ENCODE measurements around the gene RPAP3.
"Not testable (repeated sequence)": the region's sequence is repeated elsewhere in the genome, so short reads cannot be mapped to it uniquely, and the experiment has no call there.

The RPAP3 gene

GRCh38 chr12:47686645-47687240, 19.1 kb downstream of the RPAP3 start:
- no peak for DNase-seq (ENCODE audit: low read depth in 3 of 3)

GRCh38 chr12:47679785-47680184, 26.0 kb downstream of the RPAP3 start:
- no peak for DNase-seq (ENCODE audit: low read depth in 3 of 3)

- DNase-seq (ENCODE audit: low read depth in 3 of 3), result no peak
Measured at GRCh38 chr12:47672068-47672467, 33.8 kb downstream of the RPAP3 start.

- not testable (repeated sequence) for DNase-seq (ENCODE audit: low read depth in 3 of 3)
Measured at GRCh38 chr12:47667935-47668334, 37.9 kb downstream of the RPAP3 start.

- no peak for DNase-seq (ENCODE audit: low read depth in 3 of 3)
Measured at GRCh38 chr12:47652521-47653234, 53.2 kb downstream of the RPAP3 start.

- DNase-seq (ENCODE audit: low read depth in 3 of 3), result peak in 1 of 3 experiments; percentile 32
Measured at GRCh38 chr12:47651368-47652254, 54.2 kb downstream of the RPAP3 start.

- no peak for DNase-seq (ENCODE audit: low read depth in 3 of 3)
Measured at GRCh38 chr12:47650469-47650868, 55.4 kb downstream of the RPAP3 start.

GRCh38 chr12:47649381-47649780, 56.4 kb downstream of the RPAP3 start:
- no peak for DNase-seq (ENCODE audit: low read depth in 3 of 3)

- no peak for DNase-seq (ENCODE audit: low read depth in 3 of 3)
Measured at GRCh38 chr12:47648056-47648579, 57.7 kb downstream of the RPAP3 start.

GRCh38 chr12:47642310-47642709, 63.5 kb downstream of the RPAP3 start:
- DNase-seq (ENCODE audit: low read depth in 3 of 3), result not testable (repeated sequence)

GRCh38 chr12:47636908-47637780, 68.7 kb downstream of the RPAP3 start:
- peak in 1 of 3 experiments; percentile 15 for DNase-seq (ENCODE audit: low read depth in 3 of 3)

GRCh38 chr12:47635770-47636169, 70.1 kb downstream of the RPAP3 start:
- not testable (repeated sequence) for DNase-seq (ENCODE audit: low read depth in 3 of 3)

- no peak for DNase-seq (ENCODE audit: low read depth in 3 of 3)
Measured at GRCh38 chr12:47634127-47634526, 71.7 kb downstream of the RPAP3 start.

- DNase-seq (ENCODE audit: low read depth in 3 of 3), result no peak
Measured at GRCh38 chr12:47621960-47622359, 83.9 kb downstream of the RPAP3 start.

GRCh38 chr12:47617476-47617875, 88.4 kb downstream of the RPAP3 start:
- no peak for DNase-seq (ENCODE audit: low read depth in 3 of 3)

GRCh38 chr12:47616440-47616839, 89.4 kb downstream of the RPAP3 start:
- no peak for DNase-seq (ENCODE audit: low read depth in 3 of 3)

GRCh38 chr12:47615711-47616110, 90.1 kb downstream of the RPAP3 start:
- no peak for DNase-seq (ENCODE audit: low read depth in 3 of 3)

- no peak for DNase-seq (ENCODE audit: low read depth in 3 of 3)
Measured at GRCh38 chr12:47614521-47614920, 91.3 kb downstream of the RPAP3 start.

GRCh38 chr12:47612953-47613352, 92.9 kb downstream of the RPAP3 start:
- no peak for DNase-seq (ENCODE audit: low read depth in 3 of 3)

GRCh38 chr12:47611906-47612305, 93.9 kb downstream of the RPAP3 start:
- DNase-seq (ENCODE audit: low read depth in 3 of 3), result no peak
